ENCODE measurements around the gene TAS1R1. TPM values are rescaled to one million over a fixed set of nuclear protein-coding genes. Genes with fewer than 3 reads are reported as not detected.

TAS1R1 gene
- polyA plus RNA-seq, 2 of the 4 experiments (the other 2 are of a cell fraction) = not detected

GRCh38 chr1:6578624-6579373 is 23.7 kb downstream of the TAS1R1 start:
- no peak for DNase-seq (ENCODE audit: low read depth in 1 of 2, low spot score in 1 of 2)
- ATAC-seq = no peak
- FAIRE-seq = no peak
- WGBS (ENCODE audit: missing lambda C conversion rate) = 90% methylated on average over 9 of the region's 14 CpGs
- TF ChIP-seq RNF2 (IDR thresholded peaks at IDR 0.05; ENCODE audit: borderline replicate concordance, low read depth) (no peak), RFX5 (IDR thresholded peaks at IDR 0.05) (no peak), ZFP36 (IDR thresholded peaks at IDR 0.05; ENCODE audit: borderline replicate concordance, partially characterized antibody) (no peak), HES2 (IDR thresholded peaks at IDR 0.05) (no peak), PHF8 (IDR thresholded peaks at IDR 0.05; ENCODE audit: borderline replicate concordance, low read depth) (no peak), HOXB5 (CRISPR knock-in tag; IDR thresholded peaks at IDR 0.05) (no peak), CHD4 (IDR thresholded peaks at IDR 0.05; ENCODE audit: borderline replicate concordance) (no peak), CEBPB (IDR thresholded peaks at IDR 0.05) (no peak), POLR2A (IDR thresholded peaks at IDR 0.05; ENCODE audit: low read length) (no peak), CHD2 (IDR thresholded peaks at IDR 0.05; ENCODE audit: low read length, partially characterized antibody) (no peak)
- Histone ChIP-seq H3K9me3 (no peaks in the 10 kb centered on the region), H3K27ac (peak overlapping the region; percentile 86 to 93), H3K4me2 (peak overlapping the region; percentile 92), H3K4me3 (no peak overlapping the region), H3K4me1 (peaks cover 25% of the 10 kb centered on the region)
- ChIA-PET POLR2A (no interaction called here), CTCF (interaction anchor here (0.6 to 3.7 kb wide), 3 partner anchors 10 to 68 kb away, joined by 5 to 27 read pairs (median 7); partner anchors contain the start of genes NOL9 and TAS1R1)

GRCh38 chr1:6579374-6580118 is 24.4 kb downstream of the TAS1R1 start, which contains the start of gene ZBTB48:
Gene ZBTB48 (plus strand): TSS chr1:6579994. CDS start chr1:6580610, 616 bp downstream.
- peak; percentile 92 to 96 for DNase-seq (ENCODE audit: low read depth in 1 of 2, low spot score in 1 of 2)
- H3K4me1 ChIP-seq = peaks cover 25% of the 10 kb centered on the region
- CTCF ChIA-PET = interaction anchor here (1.0 to 3.9 kb wide), 4 partner anchors 25 to 75 kb away, joined by 3 to 27 read pairs (median 12); partner anchors contain the start of genes NOL9 and TAS1R1
- POLR2A ChIA-PET = interaction anchor here (1.0 to 1.6 kb wide), 4 partner anchors 10 to 25 kb away, joined by 3 to 6 read pairs (median 4); partner anchors contain the start of genes KLHL21 and NOL9
- H3K9me3 ChIP-seq = no peaks in the 10 kb centered on the region
- peak; percentile 97 for ATAC-seq
- H3K27ac ChIP-seq = peak within 1 kb of the TSS; percentile 86 to 93
- H3K4me2 ChIP-seq = peak within 1 kb of the TSS; percentile 92
- FAIRE-seq = no peak
- TF ChIP-seq USF2 (IDR thresholded peaks at IDR 0.05) (peak; percentile 41; the same call in 1 of the 2 replicates), POLR2A (IDR thresholded peaks at IDR 0.05; ENCODE audit: low read length) (peak; percentile 96), MAX (IDR thresholded peaks at IDR 0.05) (0 out of 2 replicates have a peak, but pooled peaks have one; percentile 25), JUN (IDR thresholded peaks at IDR 0.05) (peak; percentile 30 to 54; a peak in 1 of 5 replicates), HMGXB4 (CRISPR knock-in tag; IDR thresholded peaks at IDR 0.05; ENCODE audit: borderline replicate concordance) (no peak)
- peak within 1 kb of the TSS; percentile 88 for H3K4me3 ChIP-seq
- WGBS (ENCODE audit: missing lambda C conversion rate) = 25% methylated on average over 25 of the region's 58 CpGs

- ATAC-seq (peak; percentile 65 to 66; a peak in 4 of 6 replicates), DNase-seq (ENCODE audit: low read depth in 1 of 2, low spot score in 1 of 2) (no peak), FAIRE-seq (no peak)
- H3K9me3 ChIP-seq = no peaks in the 10 kb centered on the region
- H3K4me3 ChIP-seq = peak overlapping the region; percentile 88
- peak overlapping the region; percentile 92 for H3K4me2 ChIP-seq
- ChIA-PET POLR2A (interaction anchor here (1.0 to 1.6 kb wide), 4 partner anchors 9 to 26 kb away, joined by 3 to 6 read pairs (median 4); partner anchors contain the start of genes KLHL21 and NOL9), CTCF (interaction anchor here (1.0 to 3.9 kb wide), 2 partner anchors 26 to 74 kb away, joined by 3 to 16 read pairs; partner anchors contain the start of genes NOL9 and TAS1R1)
- H3K4me1 ChIP-seq = peaks cover 25% of the 10 kb centered on the region
- 4% methylated on average over 21 of the region's 30 CpGs for WGBS (ENCODE audit: missing lambda C conversion rate)
- peak overlapping the region; percentile 80 to 93 for H3K27ac ChIP-seq
- TF ChIP-seq REST (IDR thresholded peaks at IDR 0.05) (no peak), USF2 (IDR thresholded peaks at IDR 0.05) (no peak), ESRRA (IDR thresholded peaks at IDR 0.05; ENCODE audit: borderline replicate concordance, low read length) (no peak), JUN (IDR thresholded peaks at IDR 0.05) (0 out of 5 replicates have a peak, but pooled peaks have one; percentile 5 to 13), KDM5A (IDR thresholded peaks at IDR 0.05) (no peak), HMGXB4 (CRISPR knock-in tag; IDR thresholded peaks at IDR 0.05; ENCODE audit: borderline replicate concordance) (no peak), PHF8 (IDR thresholded peaks at IDR 0.05; ENCODE audit: borderline replicate concordance, low read depth) (peak; percentile 46; the same call in 1 of the 2 replicates)
Observed at GRCh38 chr1:6580119-6580592, 25.0 kb downstream of the TAS1R1 start.

Measured in A549 (cell line).